Left renal cortex interstitium (tissue), 4 donors: ENCODE measurements around the gene VSX1. TPM values are rescaled to one million over a fixed set of nuclear protein-coding genes. Genes with fewer than 3 reads are reported as not detected.

ENCODE experiments used
- DNase-seq, 4 donors: peaks; one replicate each; pipeline ENCODE4 v3.0.0-alpha.2; 2013; ENCODE audit warnings: low read depth in 4 of 4, low spot score in 2 of 4, missing footprints in 1 of 4
- polyA plus RNA-seq, 4 donors: library from polyadenylated mRNA; unstranded; fragments of 120-200 nt; gene quantifications; one replicate each; pipeline ENCODE4 v1.2.1, GENCODE V29; 2013; ENCODE audit not compliant: insufficient read length in 4 of 4

The VSX1 gene
- polyA plus RNA-seq, 4 donors: not detected

- DNase-seq: no peak
Measured at GRCh38 chr20:25088267-25088666, 6.3 kb upstream of the VSX1 start.

GRCh38 chr20:25087186-25087929, 5.4 kb upstream of the VSX1 start:
- no peak for DNase-seq

GRCh38 chr20:25085756-25086495, 4.0 kb upstream of the VSX1 start:
- no peak for DNase-seq

GRCh38 chr20:25084626-25085187, 2.8 kb upstream of the VSX1 start:
- no peak for DNase-seq

- no peak for DNase-seq
Measured at GRCh38 chr20:25083773-25084625, 2.1 kb upstream of the VSX1 start.

- no peak for DNase-seq
Measured at GRCh38 chr20:25083141-25083772, 1.3 kb upstream of the VSX1 start.

- no peak for DNase-seq
Measured at GRCh38 chr20:25082498-25082873, 545 bp upstream of the VSX1 start.

GRCh38 chr20:25081065-25081729, 744 bp downstream of the VSX1 start:
- peak in 3 of 4 donors; percentile 18 to 63 (median 37) for DNase-seq

- DNase-seq: no peak
Measured at GRCh38 chr20:25079171-25079570, 2.8 kb downstream of the VSX1 start.

GRCh38 chr20:25078662-25079061, 3.3 kb downstream of the VSX1 start:
- DNase-seq: no peak

GRCh38 chr20:25077610-25078169, 4.3 kb downstream of the VSX1 start:
- no peak for DNase-seq

- DNase-seq: no peak
Measured at GRCh38 chr20:25076731-25077609, 5.0 kb downstream of the VSX1 start.

- no peak for DNase-seq
Measured at GRCh38 chr20:25076201-25076600, 5.7 kb downstream of the VSX1 start.

- no peak for DNase-seq
Measured at GRCh38 chr20:25073544-25073943, 8.4 kb downstream of the VSX1 start.

- no peak for DNase-seq
Measured at GRCh38 chr20:25072226-25072811, 9.6 kb downstream of the VSX1 start.

- DNase-seq: no peak
Measured at GRCh38 chr20:25071734-25072133, 10.2 kb downstream of the VSX1 start.

GRCh38 chr20:25070821-25071473, 11.0 kb downstream of the VSX1 start:
- no peak for DNase-seq
